HAP-1 (cell line): ENCODE data around the gene UBE3D.

ENCODE experiments used
- DNase-seq, 2 experiments: peaks; one replicate each; pipeline ENCODE4 v3.0.0-alpha.2; 2016 to 2020; ENCODE audit warnings: low spot score in 2 of 2
- H3K27me3 ChIP-seq: fragments of 250-450 bp; sonication (Bioruptor Pico); 2 replicates; pipeline ENCODE4 v1.5.1; 2020; ENCODE audit warnings: low read depth, mild to moderate bottlenecking, moderate library complexity
- H3K36me3 ChIP-seq: fragments of 250-450 bp; sonication (Bioruptor Pico); replicated peaks from 2 replicates; pipeline ENCODE4 v1.5.1; 2020; ENCODE audit warnings: mild to moderate bottlenecking
- H3K4me1 ChIP-seq: fragments of 250-450 bp; sonication (Bioruptor Pico); 2 replicates; pipeline ENCODE4 v1.5.1; 2020; ENCODE audit warnings: mild to moderate bottlenecking
- H3K4me3 ChIP-seq: fragments of 250-450 bp; sonication (Bioruptor Pico); 2 replicates; pipeline ENCODE4 v1.5.1; 2020; ENCODE audit warnings: mild to moderate bottlenecking, moderate library complexity
- H3K9me3 ChIP-seq: fragments of 250-450 bp; sonication (Bioruptor Pico); 2 replicates; pipeline ENCODE4 v1.5.1; 2020; ENCODE audit warnings: mild to moderate bottlenecking, moderate library complexity
- in situ Hi-C: fragments of 300-500 bp; cut with MboI; formaldehyde crosslinking; loops from 3 replicates; pipeline ENCODE4 v1.14.3; 2020; ENCODE audit warnings: low sequenced_read_pairs, inconsistent platforms, mixed read lengths

UBE3D gene

GRCh38 chr6:82984720-82985119 lies 80.9 kb downstream of the UBE3D start:
- no peak overlapping the region for H3K4me3 ChIP-seq
- in situ Hi-C loops = no loop called here
- no peaks in the 10 kb centered on the region for H3K36me3 ChIP-seq
- no peaks in the 10 kb centered on the region for H3K9me3 ChIP-seq
- DNase-seq = peak; percentile 36 to 44
- no peaks in the 10 kb centered on the region for H3K27me3 ChIP-seq
- peaks cover 18% of the 10 kb centered on the region for H3K4me1 ChIP-seq

GRCh38 chr6:82980086-82980485 lies 85.6 kb downstream of the UBE3D start:
- in situ Hi-C loops = no loop called here
- no peak overlapping the region for H3K4me3 ChIP-seq
- H3K4me1 ChIP-seq = peaks cover 20% of the 10 kb centered on the region
- peak in 1 of 2 experiments; percentile 34 for DNase-seq
- H3K36me3 ChIP-seq = no peaks in the 10 kb centered on the region
- no peaks in the 10 kb centered on the region for H3K27me3 ChIP-seq
- H3K9me3 ChIP-seq = no peaks in the 10 kb centered on the region

DNA sequence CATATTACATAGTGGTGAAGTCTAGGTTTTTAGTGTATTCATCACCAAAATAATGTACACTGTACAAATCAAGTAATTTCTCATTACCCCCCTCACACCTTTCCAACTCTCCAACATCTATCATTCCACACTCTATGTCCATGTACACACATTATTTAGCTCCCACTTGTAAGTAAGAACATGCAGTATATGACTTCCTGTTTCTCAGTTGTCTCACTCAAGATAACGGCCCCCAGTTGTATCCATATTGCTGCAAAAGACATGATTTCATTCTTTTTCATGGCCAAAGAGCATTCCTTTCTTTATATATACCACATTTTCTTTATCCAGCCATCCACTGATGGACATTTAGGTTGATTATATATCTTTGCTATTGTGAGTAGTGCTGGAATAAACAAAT lies 86.0 kb downstream of the UBE3D start:
- DNase-seq = no peak
- Histone ChIP-seq H3K27me3 (no peaks in the 10 kb centered on the region), H3K9me3 (no peaks in the 10 kb centered on the region), H3K4me1 (peaks cover 20% of the 10 kb centered on the region), H3K36me3 (no peaks in the 10 kb centered on the region), H3K4me3 (no peak overlapping the region)
- in situ Hi-C loops = no loop called here

- DNase-seq = peak in 1 of 2 experiments; percentile 19
- in situ Hi-C loops = no loop called here
- H3K4me1 ChIP-seq = peaks cover 20% of the 10 kb centered on the region
- no peaks in the 10 kb centered on the region for H3K9me3 ChIP-seq
- H3K36me3 ChIP-seq = no peaks in the 10 kb centered on the region
- no peaks in the 10 kb centered on the region for H3K27me3 ChIP-seq
- no peak overlapping the region for H3K4me3 ChIP-seq
Measured at GRCh38 chr6:82978362-82978945, 87.2 kb downstream of the UBE3D start.

GRCh38 chr6:82976179-82976578 lies 89.5 kb downstream of the UBE3D start:
- no peaks in the 10 kb centered on the region for H3K36me3 ChIP-seq
- H3K4me1 ChIP-seq = peaks cover 20% of the 10 kb centered on the region
- H3K27me3 ChIP-seq = no peaks in the 10 kb centered on the region
- in situ Hi-C loops = no loop called here
- no peaks in the 10 kb centered on the region for H3K9me3 ChIP-seq
- no peak overlapping the region for H3K4me3 ChIP-seq
- no peak for DNase-seq

DNA sequence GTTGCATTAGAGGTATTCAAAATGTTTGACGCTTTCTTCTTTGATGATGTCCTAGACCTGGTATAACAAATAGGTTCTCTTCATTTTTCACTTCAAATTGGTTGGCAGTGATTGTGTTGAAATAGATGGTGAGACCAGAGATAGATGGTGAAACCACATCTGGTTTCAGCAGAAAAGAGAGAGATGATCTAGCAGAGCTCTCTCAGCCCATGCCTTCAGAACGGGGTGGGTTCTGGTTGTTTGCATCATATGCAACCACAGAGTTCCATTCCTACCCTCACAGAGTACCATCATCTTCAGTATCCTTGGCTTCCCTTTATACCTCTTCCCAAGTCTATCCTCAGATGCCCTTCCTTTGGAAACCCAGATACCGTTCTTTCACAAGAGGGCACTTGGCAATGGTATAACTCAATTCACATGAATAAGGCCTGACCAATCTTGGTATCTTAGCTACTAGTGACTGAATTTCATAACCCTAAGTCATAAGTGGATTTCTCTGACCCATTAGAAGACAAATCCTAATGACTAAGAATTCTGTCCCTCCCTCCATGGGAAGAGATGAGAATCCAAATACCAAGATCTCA lies 93.7 kb downstream of the UBE3D start:
- Histone ChIP-seq H3K4me1 (no peaks in the 10 kb centered on the region), H3K27me3 (no peaks in the 10 kb centered on the region), H3K36me3 (no peaks in the 10 kb centered on the region), H3K9me3 (no peaks in the 10 kb centered on the region), H3K4me3 (no peak overlapping the region)
- DNase-seq = no peak
- in situ Hi-C loops = no loop called here

- no peaks in the 10 kb centered on the region for H3K4me1 ChIP-seq
- no peaks in the 10 kb centered on the region for H3K36me3 ChIP-seq
- in situ Hi-C loops = no loop called here
- no peaks in the 10 kb centered on the region for H3K9me3 ChIP-seq
- H3K27me3 ChIP-seq = no peaks in the 10 kb centered on the region
- no peak for DNase-seq
- no peak overlapping the region for H3K4me3 ChIP-seq
Measured at GRCh38 chr6:82970839-82971238, 94.8 kb downstream of the UBE3D start.

DNA sequence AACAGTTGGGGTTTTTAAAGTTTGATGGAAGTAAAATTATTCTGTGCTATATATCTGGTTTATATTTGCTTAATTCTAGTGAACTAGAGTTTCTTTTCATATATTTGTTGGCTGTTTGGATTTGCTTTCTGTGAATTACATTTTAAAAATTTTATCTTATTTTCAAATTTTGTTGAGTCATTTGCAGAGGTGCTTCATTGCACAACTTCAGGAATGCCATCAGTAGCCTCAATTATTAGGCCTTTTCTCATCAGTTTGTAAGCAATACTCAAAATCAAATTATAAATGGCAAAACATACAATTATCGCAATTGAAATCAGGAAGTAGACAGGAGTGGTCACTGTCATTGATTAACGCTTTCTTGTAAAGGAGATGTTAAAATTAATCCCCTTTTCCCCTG lies 96.9 kb downstream of the UBE3D start:
- H3K4me1 ChIP-seq = peaks cover 2% of the 10 kb centered on the region
- no peaks in the 10 kb centered on the region for H3K9me3 ChIP-seq
- H3K4me3 ChIP-seq = no peak overlapping the region
- H3K36me3 ChIP-seq = no peaks in the 10 kb centered on the region
- in situ Hi-C loops = no loop called here
- DNase-seq = no peak
- H3K27me3 ChIP-seq = no peaks in the 10 kb centered on the region

- H3K4me1 ChIP-seq = peaks cover 7% of the 10 kb centered on the region
- no peaks in the 10 kb centered on the region for H3K9me3 ChIP-seq
- H3K4me3 ChIP-seq = no peak overlapping the region
- no peaks in the 10 kb centered on the region for H3K27me3 ChIP-seq
- in situ Hi-C loops = no loop called here
- no peaks in the 10 kb centered on the region for H3K36me3 ChIP-seq
- DNase-seq = no peak
Measured at GRCh38 chr6:82963191-82963925, 102.3 kb downstream of the UBE3D start.

- in situ Hi-C loops = no loop called here
- no peak for DNase-seq
- H3K4me3 ChIP-seq = no peak overlapping the region
- no peaks in the 10 kb centered on the region for H3K27me3 ChIP-seq
- no peaks in the 10 kb centered on the region for H3K36me3 ChIP-seq
- H3K4me1 ChIP-seq = peaks cover 7% of the 10 kb centered on the region
- H3K9me3 ChIP-seq = no peaks in the 10 kb centered on the region
Measured at GRCh38 chr6:82959385-82959941, 106.2 kb downstream of the UBE3D start.

DNA sequence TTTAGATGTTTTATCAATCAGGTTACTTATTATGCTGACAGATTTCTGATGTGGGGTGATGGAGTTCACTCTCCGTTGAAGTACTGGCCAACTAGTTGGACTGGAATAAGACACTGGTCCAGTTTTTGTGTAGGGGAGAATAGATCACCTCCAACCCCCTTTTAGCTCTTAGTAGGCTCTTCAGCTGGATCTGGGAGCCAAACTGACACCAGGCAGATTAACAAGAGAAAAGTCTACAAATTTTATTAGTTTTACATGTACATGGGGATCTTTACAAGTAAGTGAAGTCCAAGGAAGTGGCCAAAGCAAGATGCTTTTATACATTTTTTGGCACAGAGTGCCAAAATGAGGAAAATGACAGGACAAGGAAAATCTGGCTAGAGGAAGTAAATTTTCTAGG lies 107.1 kb downstream of the UBE3D start:
- in situ Hi-C loops = no loop called here
- peaks cover 3% of the 10 kb centered on the region for H3K4me1 ChIP-seq
- H3K9me3 ChIP-seq = no peaks in the 10 kb centered on the region
- H3K4me3 ChIP-seq = no peak overlapping the region
- no peaks in the 10 kb centered on the region for H3K27me3 ChIP-seq
- no peak for DNase-seq
- H3K36me3 ChIP-seq = no peaks in the 10 kb centered on the region

GRCh38 chr6:82957868-82958245 lies 107.8 kb downstream of the UBE3D start:
- in situ Hi-C loops = no loop called here
- no peaks in the 10 kb centered on the region for H3K4me1 ChIP-seq
- no peaks in the 10 kb centered on the region for H3K27me3 ChIP-seq
- no peaks in the 10 kb centered on the region for H3K36me3 ChIP-seq
- no peak for DNase-seq
- no peaks in the 10 kb centered on the region for H3K9me3 ChIP-seq
- H3K4me3 ChIP-seq = no peak overlapping the region

DNA sequence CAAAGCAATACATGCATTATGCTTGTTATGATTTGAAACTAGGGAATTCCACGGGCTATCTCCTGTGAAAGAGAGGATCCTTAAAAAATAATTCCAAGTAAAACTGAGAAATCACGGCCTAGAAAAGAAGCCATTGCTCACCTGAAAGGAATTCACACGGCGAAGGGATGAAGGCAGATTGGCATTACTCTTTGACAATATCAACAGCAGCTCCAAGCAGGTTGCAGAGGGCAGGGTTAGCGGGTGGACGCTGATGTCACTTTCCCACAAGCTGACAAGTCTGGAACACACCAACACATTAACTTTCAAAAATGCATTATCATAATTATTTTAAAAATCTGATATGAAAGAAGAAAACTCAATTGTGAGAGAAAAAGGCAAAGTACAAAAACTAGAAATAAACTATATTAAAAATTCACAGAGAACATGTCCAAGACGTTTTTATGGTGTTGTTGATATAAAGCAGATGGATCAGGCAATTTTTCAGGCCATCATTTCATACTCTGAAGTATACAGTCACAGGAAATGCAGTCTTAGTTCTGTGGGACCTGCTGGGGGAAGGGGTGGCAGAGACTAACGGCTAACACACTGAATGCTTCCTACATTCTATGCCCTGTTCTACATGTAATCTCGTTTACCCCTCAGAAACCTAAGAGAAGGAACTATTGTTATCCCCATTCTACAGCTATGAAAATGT lies 108.3 kb downstream of the UBE3D start:
- H3K4me1 ChIP-seq = no peaks in the 10 kb centered on the region
- in situ Hi-C loops = no loop called here
- no peaks in the 10 kb centered on the region for H3K36me3 ChIP-seq
- H3K9me3 ChIP-seq = no peaks in the 10 kb centered on the region
- no peaks in the 10 kb centered on the region for H3K27me3 ChIP-seq
- no peak for DNase-seq
- no peak overlapping the region for H3K4me3 ChIP-seq

- H3K4me1 ChIP-seq = no peaks in the 10 kb centered on the region
- DNase-seq = no peak
- H3K27me3 ChIP-seq = no peaks in the 10 kb centered on the region
- H3K36me3 ChIP-seq = no peaks in the 10 kb centered on the region
- in situ Hi-C loops = no loop called here
- no peak overlapping the region for H3K4me3 ChIP-seq
- H3K9me3 ChIP-seq = no peaks in the 10 kb centered on the region
Measured at GRCh38 chr6:82955841-82956240, 109.8 kb downstream of the UBE3D start.
